Prostate gland (tissue), 2 donors: ENCODE data around the gene PAX8. TPM values are rescaled to one million over a fixed set of nuclear protein-coding genes. Genes with fewer than 3 reads are reported as not detected.

Experiments used
- DNase-seq: peaks from one replicate; pipeline ENCODE4 v3.0.0-alpha.2; 2019; ENCODE audit warnings: low spot score
- H3K27ac ChIP-seq, 2 donors: fragments of 200-600 bp; sonication (generic); 2 replicates each; pipeline ENCODE4 v1.5.1; 2017 to 2019
- H3K27me3 ChIP-seq: fragments of 200-600 bp; sonication (generic); replicated peaks from 2 replicates; pipeline ENCODE4 v1.5.1; 2019; ENCODE audit not compliant: insufficient read depth
- H3K36me3 ChIP-seq, 2 donors: fragments of 200-600 bp; sonication (generic); 1 replicate in 1 of 2; 2 replicates in 1 of 2; pipeline versions ENCODE4 v1.5.1 to v1.8.1; 2017 to 2019
- H3K4me1 ChIP-seq: fragments of 200-600 bp; sonication (generic); replicated peaks from 2 replicates; pipeline ENCODE4 v1.5.1; 2019
- H3K4me3 ChIP-seq, 2 donors: fragments of 200-600 bp; sonication (generic); 2 replicates each; pipeline ENCODE4 v1.5.1; 2017 to 2019
- H3K9me3 ChIP-seq: fragments of 200-600 bp; sonication (generic); 2 replicates; pipeline ENCODE4 v1.5.1; 2017
- CTCF ChIP-seq, 4 experiments: fragments of 200-600 bp in 2 of 4; fragments of 450-650 bp in 2 of 4; sonication (generic) in 2 of 4; IDR thresholded peaks; 1 replicate in 3 of 4; 2 replicates in 1 of 4; pipeline ENCODE4 v1.5.1; 2016 to 2019; ENCODE audit warnings: antibody characterized with exemption in 4 of 4, mild to moderate bottlenecking in 2 of 4, moderate library complexity in 2 of 4
- POLR2A ChIP-seq: fragments of 450-650 bp; IDR thresholded peaks from one replicate; pipeline ENCODE4 v1.6.1; 2016; ENCODE audit warnings: antibody characterized with exemption, mild to moderate bottlenecking
- POLR2AphosphoS5 ChIP-seq: sonication (generic); formaldehyde crosslinking; IDR thresholded peaks from one replicate; pipeline ENCODE4 v1.6.1; 2017; ENCODE audit warnings: antibody characterized with exemption
- WGBS: methylation state at CpG from one replicate; pipeline ENCODE4 v1.1.5; 2018; 5-methylcytosine and 5-hydroxymethylcytosine counted together
- intact Hi-C: fragments of 100-400 bp; cut with DNase I; formaldehyde crosslinking; loops from one replicate; pipeline ENCODE4 v1.14.2; 2022
- total RNA-seq, 2 donors: library from RNA; depleted of rRNA; stranded (reverse); fragments of >200 nt; gene quantifications; one replicate each; pipeline ENCODE4 v1.1.0, GENCODE V29; 2016

PAX8 gene
- total RNA-seq, 2 donors from 2014 or later: 1.0 to 3.8 TPM

GRCh38 chr2:113232740-113233139 is 46.0 kb downstream of the PAX8 start:
- Histone ChIP-seq H3K4me1 (no peaks in the 10 kb centered on the region), H3K36me3 (no peaks in the 10 kb centered on the region), H3K27me3 (no peaks in the 10 kb centered on the region), H3K27ac (no peak overlapping the region), H3K9me3 (no peaks in the 10 kb centered on the region), H3K4me3 (no peak overlapping the region)
- 80% methylated on average over 6 of the region's 6 CpGs for WGBS
- no peak for DNase-seq
- intact Hi-C loops: no loop called here
- no peak for TF ChIP-seq POLR2AphosphoS5
- no peak for TF ChIP-seq CTCF (IDR thresholded peaks at IDR 0.05)
- TF ChIP-seq POLR2A: no peak

GRCh38 chr2:113232123-113232522 is 46.6 kb downstream of the PAX8 start:
- no peak for DNase-seq
- Histone ChIP-seq H3K9me3 (no peaks in the 10 kb centered on the region), H3K4me1 (no peaks in the 10 kb centered on the region), H3K36me3 (no peaks in the 10 kb centered on the region), H3K27me3 (no peaks in the 10 kb centered on the region), H3K4me3 (no peak overlapping the region), H3K27ac (no peak overlapping the region)
- 98% methylated on average over 3 of the region's 3 CpGs for WGBS
- intact Hi-C loops: no loop called here
- TF ChIP-seq CTCF (IDR thresholded peaks at IDR 0.05): no peak
- no peak for TF ChIP-seq POLR2A
- TF ChIP-seq POLR2AphosphoS5: no peak

GRCh38 chr2:113231064-113231463 is 47.7 kb downstream of the PAX8 start:
- H3K36me3 ChIP-seq: no peaks in the 10 kb centered on the region
- no peaks in the 10 kb centered on the region for H3K9me3 ChIP-seq
- no peak overlapping the region for H3K27ac ChIP-seq
- no peaks in the 10 kb centered on the region for H3K4me1 ChIP-seq
- no peaks in the 10 kb centered on the region for H3K27me3 ChIP-seq
- WGBS: 72% methylated on average over 3 of the region's 3 CpGs
- no peak for DNase-seq
- TF ChIP-seq POLR2AphosphoS5: no peak
- TF ChIP-seq CTCF (IDR thresholded peaks at IDR 0.05): no peak
- TF ChIP-seq POLR2A: no peak
- H3K4me3 ChIP-seq: no peak overlapping the region
- intact Hi-C loops: no loop called here

GRCh38 chr2:113230531-113230930 is 48.2 kb downstream of the PAX8 start:
- TF ChIP-seq POLR2A: no peak
- no peak for TF ChIP-seq POLR2AphosphoS5
- no peak for TF ChIP-seq CTCF (IDR thresholded peaks at IDR 0.05)
- Histone ChIP-seq H3K27ac (no peak overlapping the region), H3K4me3 (no peak overlapping the region), H3K9me3 (no peaks in the 10 kb centered on the region), H3K36me3 (no peaks in the 10 kb centered on the region), H3K4me1 (no peaks in the 10 kb centered on the region), H3K27me3 (no peaks in the 10 kb centered on the region)
- DNase-seq: no peak
- intact Hi-C loops: no loop called here
- 73% methylated on average over 6 of the region's 6 CpGs for WGBS

- H3K27ac ChIP-seq: no peak overlapping the region
- WGBS: 69% methylated on average over 3 of the region's 3 CpGs
- TF ChIP-seq CTCF (IDR thresholded peaks at IDR 0.05): no peak
- TF ChIP-seq POLR2A: no peak
- TF ChIP-seq POLR2AphosphoS5: no peak
- intact Hi-C loops: no loop called here
- no peaks in the 10 kb centered on the region for H3K27me3 ChIP-seq
- no peak overlapping the region for H3K4me3 ChIP-seq
- H3K36me3 ChIP-seq: no peaks in the 10 kb centered on the region
- no peaks in the 10 kb centered on the region for H3K4me1 ChIP-seq
- no peak for DNase-seq
- no peaks in the 10 kb centered on the region for H3K9me3 ChIP-seq
These were observed 48.9 kb downstream of the PAX8 start for GRCh38 chr2:113229795-113230194.
